ENCODE measurements around the gene PSMD6. TPM values are rescaled to one million over a fixed set of nuclear protein-coding genes. Genes with fewer than 3 reads are reported as not detected.
A peak's percentile ranks its signal among the peaks of the same experiment; 100 is the strongest.

The PSMD6 gene
- polyA plus RNA-seq, 1 experiment: 47.8 TPM

DNA sequence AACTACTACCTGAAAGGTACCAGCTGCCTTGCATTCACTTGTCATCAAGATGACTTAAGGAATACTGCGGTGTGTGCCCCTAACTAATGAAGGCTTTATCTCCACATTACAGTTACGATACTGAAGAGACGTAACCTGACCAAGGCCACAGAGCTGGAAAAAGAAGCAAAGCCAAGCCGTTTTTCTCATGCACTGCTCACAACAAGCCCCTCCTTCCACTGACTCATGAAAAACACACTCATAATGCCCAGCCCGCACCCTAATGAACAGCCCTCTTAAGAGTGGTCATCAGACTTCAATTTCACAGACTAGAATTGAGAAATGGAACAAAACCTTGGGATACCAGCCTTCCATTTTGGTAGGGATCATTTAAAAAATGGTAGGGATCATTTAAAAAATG lies 11.6 kb downstream of the PSMD6 start:
- CTCF ChIA-PET: interaction anchor here (0.7 to 1.1 kb wide), 2 partner anchors 12 to 28 kb away, joined by 3 to 4 read pairs; partner anchors contain the start of gene PSMD6
- peak; percentile 24 for DNase-seq (ENCODE audit: low read depth)
- peaks cover 25% of the 10 kb centered on the region for H3K36me3 ChIP-seq (ENCODE audit: control insufficient read depth, insufficient read depth, low read length)

DNA sequence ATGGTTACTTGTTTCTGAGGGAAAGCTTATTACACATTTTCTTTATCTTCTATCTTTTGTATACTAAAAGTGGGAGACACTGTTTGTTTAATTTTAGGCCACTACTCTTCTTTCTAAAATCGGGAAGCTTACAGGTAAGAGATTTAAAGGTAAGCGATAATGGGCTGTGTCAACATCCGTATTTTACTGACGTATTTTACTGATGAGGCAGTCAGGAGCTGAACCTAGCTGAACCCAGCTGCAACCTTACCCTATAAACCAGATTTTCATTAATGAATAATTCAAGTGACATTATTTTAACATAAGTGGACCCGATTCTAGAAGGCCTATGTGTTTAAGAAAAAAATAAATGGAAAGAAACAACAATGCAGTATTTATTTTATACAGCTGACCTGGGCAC lies 13.1 kb downstream of the PSMD6 start:
- Histone ChIP-seq H3K36me3 (ENCODE audit: control insufficient read depth, insufficient read depth, low read length) (peaks cover 32% of the 10 kb centered on the region), H3K27me3 (ENCODE audit: control insufficient read depth, insufficient read depth, low read length) (no peaks in the 10 kb centered on the region), H3K4me3 (ENCODE audit: low read depth, low read length) (no peak overlapping the region)
- DNase-seq (ENCODE audit: low read depth): no peak
- POLR2A ChIA-PET: no interaction called here
- CTCF ChIA-PET: interaction anchor here (0.6 to 1.7 kb wide), 6 partner anchors 8 to 48 kb away, joined by 3 to 10 read pairs (median 4); partner anchors contain the start of gene PSMD6
- TF ChIP-seq, protein P1, sequence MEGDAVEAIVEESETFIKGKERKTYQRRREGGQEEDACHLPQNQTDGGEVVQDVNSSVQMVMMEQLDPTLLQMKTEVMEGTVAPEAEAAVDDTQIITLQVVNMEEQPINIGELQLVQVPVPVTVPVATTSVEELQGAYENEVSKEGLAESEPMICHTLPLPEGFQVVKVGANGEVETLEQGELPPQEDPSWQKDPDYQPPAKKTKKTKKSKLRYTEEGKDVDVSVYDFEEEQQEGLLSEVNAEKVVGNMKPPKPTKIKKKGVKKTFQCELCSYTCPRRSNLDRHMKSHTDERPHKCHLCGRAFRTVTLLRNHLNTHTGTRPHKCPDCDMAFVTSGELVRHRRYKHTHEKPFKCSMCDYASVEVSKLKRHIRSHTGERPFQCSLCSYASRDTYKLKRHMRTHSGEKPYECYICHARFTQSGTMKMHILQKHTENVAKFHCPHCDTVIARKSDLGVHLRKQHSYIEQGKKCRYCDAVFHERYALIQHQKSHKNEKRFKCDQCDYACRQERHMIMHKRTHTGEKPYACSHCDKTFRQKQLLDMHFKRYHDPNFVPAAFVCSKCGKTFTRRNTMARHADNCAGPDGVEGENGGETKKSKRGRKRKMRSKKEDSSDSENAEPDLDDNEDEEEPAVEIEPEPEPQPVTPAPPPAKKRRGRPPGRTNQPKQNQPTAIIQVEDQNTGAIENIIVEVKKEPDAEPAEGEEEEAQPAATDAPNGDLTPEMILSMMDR (IDR thresholded peaks at IDR 0.05; ENCODE audit: insufficient read depth, low read depth, low read length): no peak

More for the DNA sequence above, 11.6 kb downstream of the PSMD6 start:
- POLR2A ChIA-PET: no interaction called here
- TF ChIP-seq, protein P1 (IDR thresholded peaks at IDR 0.05; ENCODE audit: insufficient read depth, low read depth, low read length): no peak
- Histone ChIP-seq H3K4me3 (ENCODE audit: low read depth, low read length) (no peak overlapping the region), H3K27me3 (ENCODE audit: control insufficient read depth, insufficient read depth, low read length) (no peaks in the 10 kb centered on the region)

- Histone ChIP-seq H3K4me3 (ENCODE audit: low read depth, low read length) (no peak overlapping the region), H3K36me3 (ENCODE audit: control insufficient read depth, insufficient read depth, low read length) (peaks cover 30% of the 10 kb centered on the region), H3K27me3 (ENCODE audit: control insufficient read depth, insufficient read depth, low read length) (no peaks in the 10 kb centered on the region)
- TF ChIP-seq, protein P1 (IDR thresholded peaks at IDR 0.05; ENCODE audit: insufficient read depth, low read depth, low read length): no peak
- DNase-seq (ENCODE audit: low read depth): no peak
- ChIA-PET CTCF (interaction anchor here (0.6 to 1.7 kb wide), 4 partner anchors 8 to 27 kb away, joined by 3 to 10 read pairs (median 6); partner anchors contain the start of gene PSMD6), POLR2A (no interaction called here)
Observed at GRCh38 chr3:64009528-64009927, 13.8 kb downstream of the PSMD6 start.

- no peak for DNase-seq (ENCODE audit: low read depth)
- TF ChIP-seq, protein P1 (IDR thresholded peaks at IDR 0.05; ENCODE audit: insufficient read depth, low read depth, low read length): no peak
- H3K4me3 ChIP-seq (ENCODE audit: low read depth, low read length): no peak overlapping the region
- peaks cover 28% of the 10 kb centered on the region for H3K36me3 ChIP-seq (ENCODE audit: control insufficient read depth, insufficient read depth, low read length)
- ChIA-PET POLR2A (no interaction called here), CTCF (interaction anchor here (0.7 to 1.8 kb wide), 8 partner anchors 10 to 659 kb away, joined by 3 to 9 read pairs (median 3); partner anchors contain the start of gene PSMD6)
- H3K27me3 ChIP-seq (ENCODE audit: control insufficient read depth, insufficient read depth, low read length): no peaks in the 10 kb centered on the region
Observed at GRCh38 chr3:64008487-64009351, 14.6 kb downstream of the PSMD6 start.

- Histone ChIP-seq H3K27me3 (ENCODE audit: control insufficient read depth, insufficient read depth, low read length) (no peaks in the 10 kb centered on the region), H3K4me3 (ENCODE audit: low read depth, low read length) (no peak overlapping the region), H3K36me3 (ENCODE audit: control insufficient read depth, insufficient read depth, low read length) (peaks cover 24% of the 10 kb centered on the region)
- TF ChIP-seq, protein P1 (IDR thresholded peaks at IDR 0.05; ENCODE audit: insufficient read depth, low read depth, low read length): no peak
- POLR2A ChIA-PET: no interaction called here
- no peak for DNase-seq (ENCODE audit: low read depth)
- CTCF ChIA-PET: interaction anchor here (0.7 to 1.8 kb wide), 8 partner anchors 9 to 498 kb away, joined by 3 to 9 read pairs (median 3); partner anchors contain the start of gene PSMD6
Observed at GRCh38 chr3:64008017-64008416, 15.3 kb downstream of the PSMD6 start.
